Activated gamma-delta T cell treated with anti-CD3 and anti-CD28 coated beads, Interleukin-2, amount 50 U/mL, for 16 hours (primary cell): ENCODE measurements around the gene KLK13.
A peak's percentile ranks its signal among the peaks of the same experiment; 100 is the strongest.

ENCODE experiments used
- DNase-seq: peaks from one replicate; pipeline ENCODE4 v3.0.0-alpha.2; 2020; ENCODE audit warnings: low read depth

The KLK13 gene

GRCh38 chr19:51064534-51065220 lies at the start of gene KLK13:
TSS of gene KLK13 (minus strand) at chr19:51065092. CDS start at chr19:51065067, 25 bp downstream.
- DNase-seq: no peak

- DNase-seq: no peak
These were observed 49.3 kb upstream of the KLK13 start for GRCh38 chr19:51114087-51114729.

DNA sequence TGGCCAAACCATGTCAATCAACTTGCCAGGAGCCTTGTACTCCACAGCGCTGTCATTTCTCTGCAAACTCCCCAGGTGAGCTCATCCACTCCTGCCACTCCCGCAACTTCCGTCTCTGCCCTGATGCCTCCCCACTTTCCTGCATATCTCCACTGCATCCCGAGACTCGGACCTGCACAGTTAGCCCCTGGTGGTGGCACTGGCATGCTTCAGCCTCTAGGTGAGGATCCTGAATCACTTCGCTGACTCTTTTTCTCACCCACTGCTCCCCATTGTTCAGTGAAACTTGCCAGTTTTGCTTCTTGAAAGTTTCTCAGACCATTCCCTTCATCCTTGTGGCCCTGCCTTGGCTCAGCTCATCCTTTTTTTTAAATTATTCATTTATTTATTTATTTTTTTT lies 46.7 kb upstream of the KLK13 start:
- no peak for DNase-seq

GRCh38 chr19:51110666-51110971 lies 45.7 kb upstream of the KLK13 start:
- no peak for DNase-seq

DNA sequence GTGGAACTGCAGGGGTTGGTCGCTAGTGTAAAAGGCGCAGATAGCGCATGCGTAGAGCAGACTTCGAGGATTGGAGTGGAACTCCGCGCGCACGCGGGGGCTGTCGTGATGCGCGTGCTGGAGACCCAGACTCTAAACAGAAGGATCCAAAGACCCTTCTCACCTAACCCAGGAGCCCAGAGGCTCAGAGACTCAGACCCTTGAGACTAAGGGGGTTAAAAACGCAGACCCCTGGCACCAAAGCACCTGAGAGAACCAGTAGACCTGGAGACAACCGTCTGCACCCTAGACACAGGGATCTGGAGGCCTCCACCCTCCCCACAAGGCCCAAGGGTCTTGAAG lies 43.9 kb upstream of the KLK13 start:
- no peak for DNase-seq

DNA sequence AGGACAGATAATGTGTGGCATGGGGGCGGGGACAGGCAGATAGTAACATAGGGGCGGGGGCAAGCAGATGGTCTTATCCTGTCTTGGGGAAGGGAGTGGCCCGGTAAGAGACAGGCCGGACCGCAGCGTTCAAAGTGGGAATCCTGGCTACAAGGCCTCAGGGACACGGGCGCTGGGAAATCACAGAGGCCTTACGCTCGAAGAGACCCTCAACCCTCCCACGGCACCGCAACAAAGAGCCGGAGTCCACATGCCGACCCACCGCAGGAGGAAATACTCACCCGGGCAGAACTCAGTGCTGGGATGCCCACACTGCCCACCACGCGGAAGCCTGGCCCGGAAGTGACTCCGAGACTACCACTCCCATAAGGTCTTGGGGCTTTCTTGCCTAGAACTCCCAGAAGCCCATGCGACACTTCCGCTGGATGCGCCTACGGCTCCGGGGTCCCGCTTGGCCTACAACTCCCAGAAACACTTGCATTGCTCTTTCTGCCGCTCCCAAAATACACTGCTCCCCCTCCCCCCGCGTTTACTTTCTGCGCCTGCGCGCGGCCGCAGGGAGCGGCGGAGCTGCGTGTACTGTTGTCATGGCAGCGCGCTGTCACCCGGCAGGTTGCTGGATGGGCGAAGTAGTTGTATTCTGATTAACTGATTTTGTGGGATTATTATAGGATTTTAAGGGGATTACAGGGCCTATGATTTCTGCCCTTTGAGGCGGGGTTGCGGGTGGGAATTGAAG lies 43.3 kb upstream of the KLK13 start, which contains the start of gene CTU1:
CTU1 (minus strand) TSS at position 344 of the 739 bp plus-strand sequence. CDS start 3,840 bp downstream, outside the sequence.
- DNase-seq: peak; percentile 99

DNA sequence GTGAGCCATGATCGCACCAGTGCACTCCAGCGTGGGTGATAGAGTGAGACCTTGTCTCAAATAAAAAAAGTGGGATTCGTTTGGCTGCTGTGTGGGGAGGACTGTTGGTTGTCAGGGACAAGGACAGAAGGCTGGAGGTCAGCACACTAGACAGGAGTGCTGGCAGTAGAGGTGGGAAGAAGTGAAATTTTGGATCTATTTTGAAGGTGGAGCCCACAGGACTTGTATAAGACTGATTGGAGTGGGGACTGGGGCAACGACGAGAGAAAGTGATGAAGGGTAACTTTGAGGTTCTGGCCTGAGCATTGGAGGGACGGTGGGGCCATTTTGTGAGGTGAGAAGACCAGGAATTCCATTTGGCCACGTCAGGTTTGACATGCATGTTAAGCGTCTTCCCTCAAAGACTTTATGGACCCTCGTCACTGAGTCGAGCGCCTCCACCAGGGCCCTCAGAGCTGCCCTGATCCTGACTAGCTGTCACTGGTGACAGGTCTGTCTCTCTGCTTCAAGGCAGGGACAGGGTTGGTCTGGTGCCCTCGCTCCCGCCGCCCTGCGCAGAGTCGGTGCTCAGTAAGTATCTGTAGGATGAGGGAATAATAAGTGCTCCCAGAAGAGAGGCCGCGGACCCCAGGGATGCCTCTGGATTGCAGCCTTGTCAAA lies 42.6 kb upstream of the KLK13 start:
- DNase-seq: no peak

DNA sequence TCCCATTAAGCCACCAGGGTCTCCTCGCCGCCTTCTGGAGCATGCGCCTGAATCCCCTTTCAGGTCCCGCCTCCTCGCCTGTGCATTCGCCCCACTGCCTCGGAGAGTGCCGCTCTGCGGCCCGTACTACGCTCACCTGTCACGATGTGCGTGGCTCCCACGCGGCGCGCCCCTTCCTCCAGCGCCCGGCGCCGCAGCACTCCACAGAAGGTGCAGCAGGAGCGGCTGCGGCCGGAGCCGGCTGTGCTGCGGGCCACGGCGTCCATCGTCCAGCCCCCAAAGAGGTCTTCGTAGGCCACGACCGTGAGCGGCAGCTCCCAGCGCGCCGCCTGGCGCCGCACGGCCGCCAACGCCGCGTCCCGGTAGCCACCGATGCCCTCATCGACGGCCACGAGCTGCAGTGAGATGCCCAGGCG lies 39.0 kb upstream of the KLK13 start:
- DNase-seq: no peak

DNA sequence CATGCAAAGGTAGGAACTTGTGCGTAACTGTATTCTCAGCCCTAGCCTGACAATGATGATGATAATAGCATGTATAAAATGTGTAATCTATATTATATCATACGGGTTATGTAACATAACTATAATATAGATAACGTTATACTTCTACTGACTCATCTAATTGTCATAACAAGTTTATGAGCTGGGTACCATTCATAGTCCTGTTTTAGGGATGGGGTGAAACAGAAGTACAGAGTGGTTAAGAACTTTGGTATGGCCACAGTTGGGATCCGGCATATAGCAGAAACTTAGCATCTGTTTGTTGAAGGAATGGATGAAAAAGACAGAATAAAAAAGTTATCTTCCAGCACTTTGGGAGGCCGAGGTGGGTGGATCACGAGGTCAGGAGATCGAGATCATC lies 38.1 kb upstream of the KLK13 start:
- no peak for DNase-seq

DNA sequence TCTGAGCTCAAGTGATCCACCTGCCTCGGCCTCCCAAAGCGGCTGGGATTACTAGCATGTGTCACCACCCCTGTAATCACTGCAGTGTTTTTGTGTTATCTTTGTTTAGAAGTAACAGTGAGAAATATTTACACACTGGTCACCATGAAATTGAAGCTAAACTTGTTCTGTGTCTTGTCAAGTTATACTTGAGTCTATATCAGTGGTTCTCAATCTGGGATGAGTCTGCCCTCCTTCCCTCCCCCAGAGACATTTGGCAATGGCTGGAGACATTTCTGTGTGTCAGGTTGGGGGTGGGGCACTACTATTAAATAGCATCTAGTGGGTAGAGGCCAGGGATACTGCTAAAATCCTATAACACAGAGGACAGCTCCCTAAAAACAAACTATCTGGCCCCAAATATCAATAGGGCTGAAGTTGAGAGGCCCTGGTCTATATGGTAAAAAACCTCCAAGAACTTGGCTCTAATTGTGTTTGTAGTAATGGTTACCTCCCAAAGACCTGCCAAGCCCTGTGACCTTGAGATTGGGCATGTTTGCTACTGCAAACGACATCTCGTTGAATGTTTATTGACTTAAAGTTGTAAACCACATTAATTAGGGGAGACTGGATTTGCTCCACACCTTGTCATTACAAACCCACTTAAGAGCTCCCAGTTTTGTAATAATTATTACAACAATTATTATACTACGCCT lies 36.4 kb upstream of the KLK13 start:
- DNase-seq: no peak

- DNase-seq: no peak
These were observed 35.7 kb upstream of the KLK13 start for GRCh38 chr19:51100601-51101000.

- no peak for DNase-seq
These were observed 34.1 kb upstream of the KLK13 start for GRCh38 chr19:51099047-51099382.

GRCh38 chr19:51098365-51099046 lies 33.6 kb upstream of the KLK13 start:
- DNase-seq: peak; percentile 21

DNA sequence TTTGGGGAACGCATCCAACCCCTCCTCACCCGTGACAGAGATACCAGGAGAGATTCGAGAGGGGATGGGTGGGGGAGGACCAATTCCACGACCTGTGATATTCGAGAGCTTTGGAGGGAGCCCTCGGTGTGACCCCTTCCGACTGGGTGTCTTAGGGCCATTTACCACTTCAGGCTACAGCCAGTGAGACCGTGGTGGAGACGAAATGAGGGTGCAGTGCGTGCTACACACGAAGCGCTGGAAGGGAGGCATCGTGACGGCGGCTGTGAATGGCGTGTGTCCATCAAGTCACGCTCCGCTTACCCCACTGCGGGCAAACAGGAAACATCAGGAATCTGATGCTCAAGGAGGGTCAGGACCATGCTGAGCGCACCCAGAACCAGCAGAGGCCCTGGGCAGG lies 32.9 kb upstream of the KLK13 start:
- no peak for DNase-seq

- peak; percentile 70 for DNase-seq
These were observed 32.4 kb upstream of the KLK13 start for GRCh38 chr19:51097166-51097738.

- DNase-seq: no peak
These were observed 31.7 kb upstream of the KLK13 start for GRCh38 chr19:51096473-51097165.

DNA sequence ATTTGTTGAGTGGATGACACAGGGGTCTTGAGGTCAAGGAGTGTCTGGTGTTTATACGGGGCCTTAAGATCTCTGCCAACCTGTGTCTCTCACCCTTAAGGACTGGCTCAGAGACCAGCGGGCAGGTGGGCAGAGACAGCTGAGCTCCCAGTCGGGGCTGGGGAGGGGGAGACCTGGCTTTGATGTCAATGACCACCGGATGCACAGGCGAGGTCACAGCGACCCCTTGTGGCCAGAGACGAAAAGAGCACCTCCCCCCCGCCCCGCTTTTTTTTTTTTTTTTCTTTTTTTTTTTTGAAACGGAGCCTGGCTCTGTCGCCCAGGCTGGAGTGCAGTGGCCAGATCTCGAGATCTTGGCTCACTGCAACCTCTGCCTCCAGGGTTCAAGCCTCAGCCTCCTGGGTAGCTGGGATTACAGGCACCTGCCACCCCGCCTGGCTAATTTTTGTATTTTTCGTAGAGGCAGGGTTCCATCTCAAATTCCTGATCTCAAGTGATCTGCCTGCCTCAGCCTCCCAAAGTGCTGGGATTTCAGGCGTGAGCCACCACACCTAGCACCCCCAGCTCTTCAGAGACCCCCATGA lies 29.9 kb upstream of the KLK13 start:
- no peak for DNase-seq

- no peak for DNase-seq
These were observed 28.8 kb upstream of the KLK13 start for GRCh38 chr19:51093510-51094345.

DNA sequence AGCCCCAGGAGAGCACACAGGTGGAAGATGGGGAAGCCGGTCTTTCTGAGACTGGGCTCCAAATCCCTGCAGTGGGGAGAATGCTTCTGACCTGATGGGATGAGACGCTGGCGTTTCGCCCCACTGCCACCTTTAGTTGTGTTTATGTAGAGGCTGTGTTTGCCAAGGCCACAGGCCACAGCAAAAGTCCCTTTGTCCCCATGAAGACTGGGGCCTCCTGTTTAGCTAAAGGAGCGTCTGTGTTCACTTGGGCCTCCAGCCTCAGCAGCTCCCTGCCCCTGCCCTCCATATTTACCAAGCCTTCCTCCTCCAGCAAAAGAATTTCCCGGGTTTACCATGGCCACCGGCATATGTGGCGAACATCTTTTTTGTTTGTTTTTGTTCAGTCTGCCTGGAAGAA lies 28.2 kb upstream of the KLK13 start:
- DNase-seq: no peak
